K562 (cell line): ENCODE measurements around the gene SLC34A1. TPM values are rescaled to one million over a fixed set of nuclear protein-coding genes. Genes with fewer than 3 reads are reported as not detected.

Experiments used
- SIN3A ChIP-seq, 2 experiments: fragments of 150-350 bp in 1 of 2; IDR thresholded peaks; 2 replicates each; pipeline ENCODE4 v1.6.1; 2011 to 2016; ENCODE audit warnings: borderline replicate concordance in 2 of 2, low read depth in 2 of 2, low read length in 2 of 2, mild to moderate bottlenecking in 2 of 2, moderate library complexity in 2 of 2; ENCODE audit not compliant: control insufficient read depth in 1 of 2
- STAG1 ChIP-seq: sonication (generic); formaldehyde crosslinking; IDR thresholded peaks from 2 replicates; pipeline ENCODE4 v1.5.0; 2020; ENCODE audit warnings: missing genetic modification reagents, borderline replicate concordance
- TBL1XR1 ChIP-seq, 2 experiments: IDR thresholded peaks; 2 replicates each; pipeline ENCODE4 v1.6.1; 2012; ENCODE audit warnings: improper control_type of control experiment in 2 of 2, low read length in 2 of 2, mild to moderate bottlenecking in 1 of 2
- U2AF2 ChIP-seq: fragments of 200-400 bp; formaldehyde crosslinking; optimal IDR thresholded peaks from 2 replicates; pipeline ENCODE3; 2017; ENCODE audit warnings: low read depth, mild to moderate bottlenecking, low read length
- ZNF140 ChIP-seq: fragments of 250-450 bp; sonication (Bioruptor Pico); IDR thresholded peaks from 2 replicates; pipeline ENCODE4 v1.8.0; 2021; ENCODE audit warnings: moderate library complexity, mild to moderate bottlenecking, inconsistent platforms
- ZNF57 ChIP-seq: fragments of 450-650 bp; formaldehyde crosslinking; IDR thresholded peaks from 2 replicates; pipeline ENCODE4 v1.4.0; 2020; ENCODE audit warnings: mild to moderate bottlenecking, moderate library complexity
- ZNF583 ChIP-seq: fragments of 250-450 bp; sonication (Bioruptor Pico); IDR thresholded peaks from 2 replicates; pipeline ENCODE4 v1.4.0; 2020
- polyA plus RNA-seq, 8 experiments: library from polyadenylated mRNA; depleted of rRNA in 4 of 8; stranded (reverse) in 5 of 8; unstranded in 3 of 8; fragments of >200 nt; fragmentation: Nextera tagmentation in 2 of 8; fragmentation: Illumina TruSeq in 1 of 8; extraction: Ambion mirVana in 2 of 8; extraction: Trizol in 1 of 8; gene quantifications; 2 replicates each; pipeline versions ENCODE4 v1.2.1 to v1.2.3, GENCODE V29; 2011 to 2014; ENCODE audit warnings: inconsistent platforms in 1 of 8, missing spikeins in 1 of 8
- total RNA-seq, 7 experiments: library from RNA; depleted of rRNA in 6 of 7; stranded (reverse); fragments of >200 nt in 6 of 7; fragmentation: Illumina TruSeq in 2 of 7; extraction: Trizol in 2 of 7; gene quantifications; 2 replicates each; pipeline versions ENCODE4 v1.2.1 to v1.2.3, GENCODE V29; 2011 to 2021; ENCODE audit warnings: low replicate concordance in 1 of 7
- TF ChIP-seq, protein P1 (sequence below): sonication (generic); formaldehyde crosslinking; IDR thresholded peaks from 2 replicates; pipeline ENCODE4 v1.8.0; 2023; ENCODE audit warnings: missing genetic modification reagents, mild to moderate bottlenecking, borderline replicate concordance
- TF ChIP-seq, protein P2 (sequence below): sonication (generic); formaldehyde crosslinking; IDR thresholded peaks from 2 replicates; pipeline ENCODE4 v1.8.1; 2023; ENCODE audit warnings: mild to moderate bottlenecking, missing genetic modification reagents
- TF ChIP-seq, protein P3 (sequence below), 2 experiments: fragments of 450-650 bp in 1 of 2; sonication (generic) in 1 of 2; formaldehyde crosslinking in 1 of 2; IDR thresholded peaks in 1 of 2; conservative IDR thresholded peaks in 1 of 2; 2 replicates each; pipeline versions ENCODE4 v1.6.1 to v1.8.1; 2016 to 2023; ENCODE audit warnings: mild to moderate bottlenecking in 2 of 2, moderate library complexity in 2 of 2, inconsistent platforms in 1 of 2, missing genetic modification reagents in 1 of 2
- TF ChIP-seq, protein P4 (sequence below): fragments of 450-650 bp; IDR thresholded peaks from 2 replicates; pipeline ENCODE4 v1.6.1; 2017; ENCODE audit warnings: antibody characterized with exemption, mild to moderate bottlenecking

Gene SLC34A1
- total and polyA plus RNA-seq, 9 of the 15 experiments (the other 6 are each of a cell fraction or from before 2014, with no cell fraction given), result not detected

DNA sequence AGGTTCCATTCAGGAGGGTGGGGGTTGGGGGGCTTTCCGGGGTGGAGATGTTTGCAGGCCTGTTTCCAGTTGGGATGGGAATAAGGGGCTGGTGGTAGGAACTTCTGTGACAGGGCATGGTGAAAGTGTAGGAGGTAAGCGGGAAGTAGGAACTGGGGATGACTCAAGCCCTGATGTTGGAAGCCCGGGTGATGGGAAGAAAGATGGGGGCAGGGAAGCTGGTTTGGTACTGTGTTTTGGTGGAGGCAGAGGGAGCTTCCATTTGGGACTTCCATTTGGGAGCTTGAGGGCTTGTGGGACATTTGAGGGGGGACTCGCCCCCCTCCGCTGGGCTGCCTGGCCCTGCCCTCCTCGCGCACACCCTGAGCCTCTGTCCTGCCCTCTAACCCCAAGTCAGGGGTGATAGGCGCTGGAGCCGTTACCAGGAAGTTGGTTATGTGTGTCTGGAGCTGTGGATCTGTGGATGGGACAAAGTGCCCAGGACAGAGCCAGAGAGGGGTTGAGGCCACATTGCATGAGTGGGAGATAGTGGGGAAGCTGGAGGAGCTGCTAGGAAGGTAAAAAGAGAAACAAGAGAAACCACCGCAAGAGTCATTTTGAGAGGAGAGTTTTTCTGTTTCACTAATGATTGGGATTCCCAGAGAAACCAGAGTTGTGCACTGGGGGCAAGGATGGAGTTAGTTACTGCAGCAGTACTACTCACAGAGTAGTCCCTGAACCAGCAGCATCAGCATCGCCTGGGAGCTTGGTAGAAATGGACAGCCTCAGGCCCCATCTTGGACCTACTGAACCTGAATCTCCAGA lies 19.9 kb upstream of the SLC34A1 start (continued):
- TF ChIP-seq STAG1 (no peak), ZNF140 (no peak), U2AF2 (no peak), SIN3A (IDR thresholded peaks at IDR 0.05; ENCODE audit: borderline replicate concordance in 2 of 2, control insufficient read depth in 1 of 2, low read depth in 2 of 2, low read length in 2 of 2) (0 out of 4 replicates have a peak, but pooled peaks of 1 of the 2 experiments have one; percentile 14), TBL1XR1 (IDR thresholded peaks at IDR 0.05; ENCODE audit: low read length in 2 of 2) (no peak), ZNF57 (CRISPR knock-in tag) (no peak), ZNF583 (CRISPR knock-in tag) (no peak)
- TF ChIP-seq, protein P1, sequence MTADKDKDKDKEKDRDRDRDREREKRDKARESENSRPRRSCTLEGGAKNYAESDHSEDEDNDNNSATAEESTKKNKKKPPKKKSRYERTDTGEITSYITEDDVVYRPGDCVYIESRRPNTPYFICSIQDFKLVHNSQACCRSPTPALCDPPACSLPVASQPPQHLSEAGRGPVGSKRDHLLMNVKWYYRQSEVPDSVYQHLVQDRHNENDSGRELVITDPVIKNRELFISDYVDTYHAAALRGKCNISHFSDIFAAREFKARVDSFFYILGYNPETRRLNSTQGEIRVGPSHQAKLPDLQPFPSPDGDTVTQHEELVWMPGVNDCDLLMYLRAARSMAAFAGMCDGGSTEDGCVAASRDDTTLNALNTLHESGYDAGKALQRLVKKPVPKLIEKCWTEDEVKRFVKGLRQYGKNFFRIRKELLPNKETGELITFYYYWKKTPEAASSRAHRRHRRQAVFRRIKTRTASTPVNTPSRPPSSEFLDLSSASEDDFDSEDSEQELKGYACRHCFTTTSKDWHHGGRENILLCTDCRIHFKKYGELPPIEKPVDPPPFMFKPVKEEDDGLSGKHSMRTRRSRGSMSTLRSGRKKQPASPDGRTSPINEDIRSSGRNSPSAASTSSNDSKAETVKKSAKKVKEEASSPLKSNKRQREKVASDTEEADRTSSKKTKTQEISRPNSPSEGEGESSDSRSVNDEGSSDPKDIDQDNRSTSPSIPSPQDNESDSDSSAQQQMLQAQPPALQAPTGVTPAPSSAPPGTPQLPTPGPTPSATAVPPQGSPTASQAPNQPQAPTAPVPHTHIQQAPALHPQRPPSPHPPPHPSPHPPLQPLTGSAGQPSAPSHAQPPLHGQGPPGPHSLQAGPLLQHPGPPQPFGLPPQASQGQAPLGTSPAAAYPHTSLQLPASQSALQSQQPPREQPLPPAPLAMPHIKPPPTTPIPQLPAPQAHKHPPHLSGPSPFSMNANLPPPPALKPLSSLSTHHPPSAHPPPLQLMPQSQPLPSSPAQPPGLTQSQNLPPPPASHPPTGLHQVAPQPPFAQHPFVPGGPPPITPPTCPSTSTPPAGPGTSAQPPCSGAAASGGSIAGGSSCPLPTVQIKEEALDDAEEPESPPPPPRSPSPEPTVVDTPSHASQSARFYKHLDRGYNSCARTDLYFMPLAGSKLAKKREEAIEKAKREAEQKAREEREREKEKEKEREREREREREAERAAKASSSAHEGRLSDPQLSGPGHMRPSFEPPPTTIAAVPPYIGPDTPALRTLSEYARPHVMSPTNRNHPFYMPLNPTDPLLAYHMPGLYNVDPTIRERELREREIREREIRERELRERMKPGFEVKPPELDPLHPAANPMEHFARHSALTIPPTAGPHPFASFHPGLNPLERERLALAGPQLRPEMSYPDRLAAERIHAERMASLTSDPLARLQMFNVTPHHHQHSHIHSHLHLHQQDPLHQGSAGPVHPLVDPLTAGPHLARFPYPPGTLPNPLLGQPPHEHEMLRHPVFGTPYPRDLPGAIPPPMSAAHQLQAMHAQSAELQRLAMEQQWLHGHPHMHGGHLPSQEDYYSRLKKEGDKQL (CRISPR knock-in tag), result no peak
- TF ChIP-seq, protein P2, sequence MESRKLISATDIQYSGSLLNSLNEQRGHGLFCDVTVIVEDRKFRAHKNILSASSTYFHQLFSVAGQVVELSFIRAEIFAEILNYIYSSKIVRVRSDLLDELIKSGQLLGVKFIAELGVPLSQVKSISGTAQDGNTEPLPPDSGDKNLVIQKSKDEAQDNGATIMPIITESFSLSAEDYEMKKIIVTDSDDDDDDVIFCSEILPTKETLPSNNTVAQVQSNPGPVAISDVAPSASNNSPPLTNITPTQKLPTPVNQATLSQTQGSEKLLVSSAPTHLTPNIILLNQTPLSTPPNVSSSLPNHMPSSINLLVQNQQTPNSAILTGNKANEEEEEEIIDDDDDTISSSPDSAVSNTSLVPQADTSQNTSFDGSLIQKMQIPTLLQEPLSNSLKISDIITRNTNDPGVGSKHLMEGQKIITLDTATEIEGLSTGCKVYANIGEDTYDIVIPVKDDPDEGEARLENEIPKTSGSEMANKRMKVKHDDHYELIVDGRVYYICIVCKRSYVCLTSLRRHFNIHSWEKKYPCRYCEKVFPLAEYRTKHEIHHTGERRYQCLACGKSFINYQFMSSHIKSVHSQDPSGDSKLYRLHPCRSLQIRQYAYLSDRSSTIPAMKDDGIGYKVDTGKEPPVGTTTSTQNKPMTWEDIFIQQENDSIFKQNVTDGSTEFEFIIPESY, result peak; percentile 66
- TF ChIP-seq, protein P3, sequence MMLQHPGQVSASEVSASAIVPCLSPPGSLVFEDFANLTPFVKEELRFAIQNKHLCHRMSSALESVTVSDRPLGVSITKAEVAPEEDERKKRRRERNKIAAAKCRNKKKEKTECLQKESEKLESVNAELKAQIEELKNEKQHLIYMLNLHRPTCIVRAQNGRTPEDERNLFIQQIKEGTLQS (IDR thresholded peaks at IDR 0.05), result peak; percentile 28
- TF ChIP-seq, protein P3 (CRISPR knock-in tag; conservative IDR thresholded peaks at IDR 0.05), result no peak
- TF ChIP-seq, protein P4, sequence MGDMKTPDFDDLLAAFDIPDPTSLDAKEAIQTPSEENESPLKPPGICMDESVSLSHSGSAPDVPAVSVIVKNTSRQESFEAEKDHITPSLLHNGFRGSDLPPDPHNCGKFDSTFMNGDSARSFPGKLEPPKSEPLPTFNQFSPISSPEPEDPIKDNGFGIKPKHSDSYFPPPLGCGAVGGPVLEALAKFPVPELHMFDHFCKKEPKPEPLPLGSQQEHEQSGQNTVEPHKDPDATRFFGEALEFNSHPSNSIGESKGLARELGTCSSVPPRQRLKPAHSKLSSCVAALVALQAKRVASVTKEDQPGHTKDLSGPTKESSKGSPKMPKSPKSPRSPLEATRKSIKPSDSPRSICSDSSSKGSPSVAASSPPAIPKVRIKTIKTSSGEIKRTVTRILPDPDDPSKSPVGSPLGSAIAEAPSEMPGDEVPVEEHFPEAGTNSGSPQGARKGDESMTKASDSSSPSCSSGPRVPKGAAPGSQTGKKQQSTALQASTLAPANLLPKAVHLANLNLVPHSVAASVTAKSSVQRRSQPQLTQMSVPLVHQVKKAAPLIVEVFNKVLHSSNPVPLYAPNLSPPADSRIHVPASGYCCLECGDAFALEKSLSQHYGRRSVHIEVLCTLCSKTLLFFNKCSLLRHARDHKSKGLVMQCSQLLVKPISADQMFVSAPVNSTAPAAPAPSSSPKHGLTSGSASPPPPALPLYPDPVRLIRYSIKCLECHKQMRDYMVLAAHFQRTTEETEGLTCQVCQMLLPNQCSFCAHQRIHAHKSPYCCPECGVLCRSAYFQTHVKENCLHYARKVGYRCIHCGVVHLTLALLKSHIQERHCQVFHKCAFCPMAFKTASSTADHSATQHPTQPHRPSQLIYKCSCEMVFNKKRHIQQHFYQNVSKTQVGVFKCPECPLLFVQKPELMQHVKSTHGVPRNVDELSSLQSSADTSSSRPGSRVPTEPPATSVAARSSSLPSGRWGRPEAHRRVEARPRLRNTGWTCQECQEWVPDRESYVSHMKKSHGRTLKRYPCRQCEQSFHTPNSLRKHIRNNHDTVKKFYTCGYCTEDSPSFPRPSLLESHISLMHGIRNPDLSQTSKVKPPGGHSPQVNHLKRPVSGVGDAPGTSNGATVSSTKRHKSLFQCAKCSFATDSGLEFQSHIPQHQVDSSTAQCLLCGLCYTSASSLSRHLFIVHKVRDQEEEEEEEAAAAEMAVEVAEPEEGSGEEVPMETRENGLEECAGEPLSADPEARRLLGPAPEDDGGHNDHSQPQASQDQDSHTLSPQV, result peak; percentile 11; the same call in 1 of the 2 replicates
